Measurements from ENCODE around the gene WNT1.

WNT1 gene

GRCh38 chr12:49031573-49032161 is 53.5 kb downstream of the WNT1 start:
- DNase-seq = no peak

Measured in NCI-H1436 (cell line).